ENCODE data around the gene CDK13.

GRCh38 chr7:40133561-40134427 is 183.7 kb downstream of the CDK13 start:
- no peak for TF ChIP-seq CTCF (IDR thresholded peaks at IDR 0.05)
- no peak for TF ChIP-seq POLR2A (IDR thresholded peaks at IDR 0.05)
- TF ChIP-seq POLR2AphosphoS5 (IDR thresholded peaks at IDR 0.05): no peak
